Stimulated activated CD4-positive, alpha-beta T cell treated with anti-CD3 and anti-CD28 coated beads, Interleukin-4, amount 100 ng/mL, for 1 hour (primary cell): Measurements from ENCODE around the gene CSNK1D.

Experiments used
- DNase-seq: peaks from one replicate; pipeline ENCODE4 v3.0.0-alpha.2; 2020

CSNK1D gene

DNA sequence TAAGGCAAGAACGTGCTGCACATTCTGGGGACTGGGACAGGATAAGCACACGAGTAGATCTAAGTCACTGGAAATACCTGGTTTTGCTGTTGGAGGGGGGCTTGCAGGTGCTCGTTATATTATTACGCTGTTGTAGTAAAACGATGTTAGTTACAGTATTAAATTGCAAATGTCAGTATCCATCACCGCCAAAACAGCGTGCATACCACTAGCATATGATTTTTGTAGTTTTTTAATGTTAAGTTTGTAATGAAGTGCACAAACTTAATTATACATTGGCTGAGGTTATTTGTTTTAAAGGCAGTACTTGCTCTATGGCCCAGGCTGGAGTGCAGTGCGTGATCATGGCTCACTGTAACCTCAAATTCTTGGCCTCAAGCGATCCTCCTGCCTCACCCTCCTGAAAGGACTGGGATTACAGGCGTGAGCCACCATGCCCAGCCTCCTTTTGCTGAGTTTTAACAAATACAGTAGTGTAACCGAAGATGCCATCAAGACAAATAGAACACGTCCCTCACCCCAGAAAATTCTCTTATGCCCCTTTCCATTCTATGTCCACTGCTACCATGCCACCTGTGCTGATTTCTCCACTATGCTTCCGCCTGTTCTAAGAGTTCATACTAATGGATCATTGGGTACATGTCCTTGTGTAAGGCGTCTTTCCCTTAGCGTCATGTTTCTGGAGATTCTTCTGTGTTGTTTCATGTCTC is 20.7 kb upstream of the CSNK1D start:
- DNase-seq, result no peak

DNA sequence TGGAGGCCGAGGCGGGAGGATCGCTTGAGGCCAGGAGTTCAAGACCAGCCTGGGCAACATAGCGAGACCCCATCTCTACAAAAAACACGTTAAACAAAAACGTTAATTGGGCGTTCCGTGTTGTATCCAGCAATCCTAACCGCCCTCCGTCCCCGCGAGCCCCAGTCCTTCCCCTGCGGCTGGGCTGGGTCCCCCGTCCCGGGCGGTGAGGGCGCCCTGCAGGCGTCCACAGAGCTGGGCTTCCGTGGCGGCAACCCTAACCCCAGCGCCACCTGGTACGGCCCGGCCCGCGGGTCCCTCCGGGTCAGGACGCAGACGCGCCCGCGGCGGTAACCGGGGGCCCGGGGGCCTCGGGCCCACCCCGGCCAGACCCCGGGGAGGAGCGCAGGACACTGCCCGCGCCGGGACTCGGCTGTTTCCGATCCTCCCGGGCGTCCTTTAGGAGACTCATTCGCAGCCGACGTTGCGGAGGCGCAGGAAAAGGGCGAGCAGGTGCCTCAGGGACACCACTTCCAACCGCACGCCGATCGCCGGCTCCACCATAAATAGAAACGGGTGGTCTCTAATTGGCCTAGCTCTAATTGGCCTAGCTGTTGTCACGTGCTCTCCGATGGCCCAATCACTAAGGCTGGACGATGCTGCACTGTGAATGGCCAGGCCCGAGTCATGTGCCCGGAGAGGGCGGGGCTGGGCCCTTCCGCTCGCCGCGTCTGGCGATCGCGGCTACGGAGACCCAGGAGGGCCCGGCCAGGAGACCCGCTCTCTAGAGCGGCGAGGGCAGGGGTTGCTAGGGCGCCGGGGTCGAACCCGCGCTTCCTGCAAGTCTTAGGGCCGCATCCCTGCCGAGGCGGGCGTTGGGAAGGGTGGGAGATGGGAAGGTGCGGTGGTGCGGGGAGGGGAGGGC is 19.0 kb upstream of the CSNK1D start:
- peak; percentile 90 for DNase-seq

DNA sequence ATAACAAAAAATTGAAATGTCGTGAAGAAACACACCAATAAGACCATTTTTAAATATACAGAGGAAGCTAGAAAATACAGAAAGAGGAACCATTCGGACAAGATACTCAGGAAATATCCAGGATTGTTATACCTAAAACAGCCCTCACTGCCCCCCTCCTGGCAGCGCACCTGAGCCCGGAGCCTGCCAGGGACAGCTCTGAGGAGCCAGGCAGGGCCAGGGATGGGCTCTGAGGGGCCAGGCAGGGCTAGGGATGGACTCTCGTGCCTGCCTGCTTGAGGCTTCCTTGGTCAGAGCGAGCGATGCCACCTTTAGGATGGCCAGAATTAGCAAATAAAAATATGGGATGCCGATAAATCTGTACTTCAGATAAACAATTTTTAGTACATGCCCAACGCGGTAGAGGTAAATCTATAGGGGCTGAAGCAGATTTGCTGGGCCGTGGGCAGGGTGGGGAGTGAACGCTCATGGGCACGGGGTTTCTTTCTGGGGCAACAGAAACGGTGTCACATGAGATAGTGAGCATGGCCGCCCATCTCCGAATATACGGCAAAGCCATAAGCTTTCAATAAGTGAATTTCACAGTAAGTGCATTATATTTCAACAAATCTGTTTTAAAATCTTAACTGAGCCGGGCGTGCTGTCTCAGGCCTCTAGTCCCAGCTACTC is 18.2 kb upstream of the CSNK1D start:
- no peak for DNase-seq

DNA sequence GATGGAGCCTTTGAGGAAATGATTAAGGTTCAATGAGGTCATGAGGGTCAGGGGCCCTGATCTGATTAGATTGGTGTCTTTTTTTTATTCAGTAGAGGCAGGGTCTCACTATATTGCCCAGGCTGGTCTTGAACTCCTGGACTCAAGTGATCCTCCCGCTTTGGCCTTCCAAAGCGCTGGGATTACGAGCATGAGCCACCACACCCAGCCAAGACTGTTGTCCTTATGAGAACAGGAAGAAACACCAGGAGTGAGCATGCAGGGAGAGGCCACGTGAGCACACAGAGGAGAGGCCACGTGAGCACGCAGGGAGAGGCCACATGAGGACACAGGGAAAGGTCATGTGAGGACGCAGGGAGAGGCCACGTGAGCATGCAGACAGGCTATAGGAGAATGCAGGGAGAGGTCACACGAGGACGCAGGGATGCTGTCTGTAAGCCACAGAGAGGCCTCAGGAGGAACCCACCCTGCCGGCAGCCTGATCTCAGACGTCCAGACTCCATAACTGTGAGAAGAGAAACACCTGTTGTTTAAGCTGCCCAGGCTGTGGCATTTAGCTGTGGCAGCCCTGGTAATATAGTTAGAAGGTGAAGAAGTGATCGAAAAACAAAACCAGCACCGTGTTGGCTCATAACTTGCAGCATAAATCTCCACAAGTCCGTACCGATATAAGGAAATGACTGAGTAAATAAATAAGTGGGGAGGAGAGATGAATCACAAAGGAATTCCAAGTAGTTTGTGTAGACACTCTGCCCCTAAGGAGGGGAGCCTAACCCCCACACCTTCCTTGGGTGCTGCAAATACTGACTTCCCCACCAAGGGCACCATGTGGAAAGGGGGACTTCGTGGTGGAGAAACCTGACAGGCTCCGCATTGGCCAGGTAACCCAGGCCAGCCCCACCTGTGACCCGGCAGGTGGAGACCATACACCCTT is 14.6 kb upstream of the CSNK1D start:
- no peak for DNase-seq

DNA sequence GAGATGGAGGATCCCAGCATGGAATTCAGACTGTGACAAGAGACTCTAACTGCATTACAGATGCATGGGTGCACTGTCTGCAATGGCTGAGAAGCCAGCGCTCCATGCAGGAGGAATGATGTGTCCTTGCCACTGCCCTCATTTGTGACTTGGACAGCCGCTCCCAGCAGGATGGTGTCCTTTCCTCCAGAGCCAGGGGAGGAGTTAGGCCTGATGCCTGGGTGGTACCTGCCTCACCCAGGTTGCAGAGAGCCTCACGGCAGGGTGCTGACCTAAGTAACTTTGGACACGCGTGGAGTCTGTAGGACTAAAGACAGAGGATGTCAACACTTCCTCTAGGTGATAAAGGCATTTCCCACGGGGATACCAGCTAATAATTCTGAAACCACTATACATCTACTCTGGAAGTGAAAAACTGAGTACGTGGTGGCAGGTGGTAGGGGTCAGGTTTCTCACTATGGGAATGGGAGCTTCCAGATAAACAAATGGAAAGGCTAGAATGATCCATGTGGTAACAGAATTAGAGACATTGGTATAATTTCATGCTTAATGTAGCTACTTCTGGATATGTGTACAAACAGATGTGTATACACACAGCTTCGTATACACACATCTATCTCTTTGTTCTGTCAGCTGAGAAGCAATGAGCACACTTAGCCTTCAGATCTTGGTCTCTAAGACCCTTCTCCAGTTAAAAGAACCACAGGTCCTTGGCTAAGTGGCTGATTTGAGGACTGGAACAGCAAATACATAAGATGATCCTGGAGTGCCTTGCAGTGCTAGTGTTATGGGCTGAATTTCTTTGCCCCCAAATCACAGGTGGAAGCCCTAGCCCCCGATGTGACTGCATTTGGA is 13.7 kb upstream of the CSNK1D start:
- DNase-seq, result no peak

DNA sequence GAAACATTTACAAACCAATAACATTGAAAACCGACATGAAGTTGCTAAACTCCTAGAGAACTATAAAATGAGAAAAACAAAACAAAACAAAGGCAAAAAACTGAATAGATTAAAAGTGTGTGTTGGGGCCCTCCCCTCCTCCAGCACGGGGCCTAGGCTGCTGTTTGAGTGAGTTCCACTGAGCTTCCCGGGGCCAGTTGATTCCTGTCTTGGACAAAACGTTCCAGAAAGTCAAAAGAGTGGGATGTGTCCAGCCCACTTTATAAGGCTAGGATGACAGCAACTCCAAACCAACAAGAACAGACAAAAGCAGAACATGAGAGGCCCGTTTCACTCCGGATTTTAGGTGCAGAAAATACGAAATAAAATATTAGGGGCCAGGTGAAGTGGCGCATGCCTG is 11.6 kb upstream of the CSNK1D start:
- DNase-seq, result no peak

DNA sequence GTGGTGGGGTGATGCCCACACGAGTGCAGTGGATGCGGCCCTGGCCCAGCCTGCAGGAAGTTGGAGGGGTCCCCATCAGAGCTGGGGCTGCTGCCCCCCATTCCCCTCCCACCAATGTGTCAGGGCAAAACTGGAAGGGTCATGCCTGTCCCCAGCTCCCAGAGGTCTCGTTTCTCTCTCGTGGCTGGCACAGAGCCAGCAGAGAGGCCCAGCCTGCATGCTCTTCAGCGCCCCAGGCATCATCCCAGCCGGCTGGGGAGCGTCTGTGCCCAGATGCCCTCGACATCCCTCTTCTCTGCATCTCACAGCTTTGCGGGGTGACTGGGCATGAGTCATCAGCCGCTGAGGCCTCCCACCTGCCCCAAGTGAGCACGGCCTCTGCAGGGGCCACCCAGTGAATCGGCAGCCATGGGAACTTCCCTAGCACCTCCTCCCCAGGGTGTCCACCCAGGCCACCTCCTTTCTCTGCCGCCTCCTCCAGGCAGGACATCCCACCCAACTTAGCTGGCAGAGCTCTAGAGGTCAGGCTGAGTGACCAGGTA is 9.8 kb upstream of the CSNK1D start:
- DNase-seq, result peak; percentile 53

DNA sequence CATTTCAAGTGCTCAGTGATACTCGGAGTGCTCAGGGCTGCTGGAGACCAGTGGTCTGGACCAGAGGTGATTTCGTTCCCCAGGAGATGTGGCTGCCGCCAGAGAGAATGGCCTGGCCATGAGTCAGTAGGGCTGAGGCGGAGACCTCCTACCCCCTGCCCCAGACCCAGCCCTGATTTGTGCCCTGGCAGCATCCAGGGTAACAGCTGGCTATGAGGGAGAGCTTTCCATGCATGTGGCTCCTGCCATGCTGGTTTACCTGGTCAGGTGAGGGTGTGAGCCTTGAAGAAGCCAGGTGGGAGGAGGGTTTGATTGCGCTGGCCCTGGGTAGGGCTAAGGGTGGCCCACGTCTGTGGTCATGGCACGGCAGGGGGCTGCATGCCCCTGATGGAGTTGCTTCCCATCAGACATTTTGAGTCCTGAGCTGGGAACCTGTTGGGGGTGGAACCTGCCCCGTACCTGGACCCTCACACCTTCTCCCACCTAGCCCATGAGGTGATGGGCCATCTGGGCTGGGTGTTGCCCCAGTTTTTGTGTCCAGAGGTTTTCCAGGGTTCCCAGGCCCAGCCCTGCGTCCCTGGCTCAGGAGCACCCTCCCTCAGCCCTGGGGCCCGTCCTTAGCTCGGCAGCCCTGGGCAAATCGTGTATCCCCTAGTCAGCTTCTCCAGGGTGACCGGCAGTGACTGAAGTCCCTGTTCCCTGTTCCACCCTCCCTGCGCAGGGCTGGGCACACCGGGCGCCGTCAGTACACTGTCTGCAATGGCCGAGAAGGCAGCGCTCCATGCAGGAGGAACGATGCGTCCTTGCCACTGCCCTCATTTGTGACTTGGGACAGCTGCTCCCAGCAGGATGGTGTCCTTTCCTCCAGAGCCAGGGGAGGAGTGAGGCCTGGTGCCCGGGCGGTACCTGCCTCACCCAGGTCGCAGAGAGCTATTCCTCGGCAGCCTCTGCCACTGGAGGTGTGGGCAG is 9.0 kb upstream of the CSNK1D start:
- DNase-seq, result no peak

DNA sequence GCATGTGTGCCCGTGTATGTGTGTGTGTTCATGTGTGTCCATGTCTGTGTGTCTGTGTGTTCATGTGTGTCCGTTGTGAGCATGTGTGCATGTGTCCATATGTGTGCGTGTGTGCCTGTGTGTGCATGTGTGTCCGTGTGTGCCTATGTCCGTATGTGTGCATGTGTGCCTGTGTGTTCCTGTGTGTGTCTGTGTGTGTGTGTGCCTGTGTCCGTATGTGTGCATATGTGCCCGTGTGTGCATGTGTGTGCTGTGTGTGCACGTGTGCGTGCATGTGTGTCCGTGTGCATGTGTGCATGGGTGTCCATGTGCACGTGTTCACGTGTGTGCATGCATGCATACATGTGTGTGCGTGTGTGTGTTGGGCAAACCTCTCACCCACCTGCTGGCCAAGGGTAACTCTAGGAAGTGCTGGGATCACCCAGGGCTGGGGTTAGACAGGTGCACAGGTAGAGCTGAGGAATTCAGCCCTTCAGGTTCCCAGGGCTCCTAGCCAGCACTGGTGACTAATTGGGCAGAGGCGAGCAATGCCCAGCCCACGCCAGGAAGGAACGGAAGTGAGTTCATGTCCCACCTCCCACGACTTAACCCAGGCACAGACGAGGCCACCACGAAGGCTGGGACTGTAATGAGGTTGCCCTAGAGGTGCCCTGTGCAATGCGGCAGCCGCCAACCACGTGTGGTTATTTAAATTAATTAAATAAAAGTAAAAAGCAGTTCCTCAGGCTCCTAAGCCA is 8.2 kb upstream of the CSNK1D start:
- peak; percentile 60 for DNase-seq

DNA sequence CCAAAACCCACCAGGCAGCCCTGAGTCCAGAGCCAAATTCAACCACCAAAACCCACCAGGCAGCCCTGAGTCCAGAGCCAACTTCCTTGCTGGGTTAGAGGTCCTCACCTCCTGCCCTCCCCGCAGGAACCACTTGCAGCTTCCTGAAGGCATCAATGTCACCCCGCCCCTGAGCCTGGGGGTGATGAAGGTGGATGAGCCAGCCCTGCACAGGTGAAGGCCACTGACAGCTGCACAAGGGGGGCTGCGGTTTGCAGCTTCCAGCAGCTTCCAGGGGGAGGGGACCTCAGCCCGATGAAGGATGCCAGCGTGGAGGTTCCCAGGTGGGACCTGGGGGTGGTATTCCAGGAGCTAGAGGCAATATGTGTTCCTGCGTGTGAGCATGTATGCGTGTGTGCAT is 7.6 kb upstream of the CSNK1D start:
- no peak for DNase-seq

DNA sequence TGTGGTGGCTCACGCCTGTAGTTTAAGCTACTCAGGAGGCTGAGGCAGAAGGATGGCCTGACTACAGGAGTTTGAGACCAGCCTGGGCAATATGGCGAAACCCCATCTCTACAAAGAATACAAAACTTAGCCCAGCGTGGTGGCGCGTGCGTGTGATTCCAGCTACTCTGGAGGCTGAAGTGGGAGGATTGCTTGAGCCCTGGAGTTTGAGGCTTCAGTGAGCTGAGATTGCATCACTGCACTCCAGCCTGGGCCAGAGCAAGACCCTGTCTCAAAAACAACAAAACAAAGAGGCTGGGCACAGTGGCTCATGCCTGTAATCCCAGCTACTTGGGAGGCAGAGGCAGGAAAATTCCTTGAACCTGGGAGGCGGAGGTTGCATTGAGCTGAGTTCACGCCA is 7.0 kb upstream of the CSNK1D start:
- DNase-seq, result no peak

DNA sequence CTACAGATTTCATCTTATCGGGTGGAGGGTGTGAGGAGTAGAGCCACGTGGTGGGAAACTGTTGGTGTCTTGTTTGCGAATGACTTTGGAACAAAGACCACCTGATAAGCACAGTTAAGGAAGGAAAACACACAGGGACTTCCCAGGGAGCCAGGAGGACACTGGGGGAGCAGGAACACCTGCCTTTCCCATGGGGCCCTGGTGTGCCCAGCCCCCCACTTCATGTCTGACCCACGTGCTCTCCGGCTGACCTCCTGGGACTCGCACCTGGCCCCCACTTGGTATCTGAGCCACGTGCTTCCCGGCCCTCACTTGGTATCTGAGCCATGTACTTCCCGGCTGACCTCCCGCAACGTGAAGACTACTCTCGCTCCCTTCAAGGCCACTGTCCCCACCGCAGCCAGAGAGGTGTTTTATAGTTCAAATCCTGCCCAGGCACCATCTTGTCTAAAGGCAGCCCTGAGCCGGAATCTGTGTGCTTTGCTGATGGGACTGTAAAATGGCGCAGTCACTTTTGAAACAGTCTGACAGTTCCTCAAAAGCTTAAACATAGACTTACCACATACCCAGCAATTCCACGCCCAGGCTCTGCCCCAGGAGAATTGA is 5.4 kb upstream of the CSNK1D start:
- DNase-seq, result no peak

DNA sequence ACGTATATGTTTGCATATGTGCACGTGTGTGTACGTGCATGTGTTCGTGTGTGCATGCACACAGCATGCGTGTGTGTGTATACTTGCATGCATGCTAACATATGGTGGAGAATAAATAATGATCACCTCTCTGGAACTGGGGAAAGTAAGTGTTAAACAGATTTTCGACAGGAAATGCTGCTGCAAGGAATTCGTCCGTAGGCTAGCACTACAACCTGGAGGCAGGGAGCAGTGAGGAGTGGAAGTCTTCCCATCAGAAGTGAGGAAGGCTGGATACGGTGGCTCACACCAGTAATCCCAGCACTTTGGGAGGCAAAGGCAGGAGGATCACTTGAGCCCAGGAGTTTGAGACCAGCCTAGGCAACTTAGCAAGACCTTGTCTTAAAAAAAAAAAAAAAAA is 4.8 kb upstream of the CSNK1D start:
- DNase-seq, result no peak

DNA sequence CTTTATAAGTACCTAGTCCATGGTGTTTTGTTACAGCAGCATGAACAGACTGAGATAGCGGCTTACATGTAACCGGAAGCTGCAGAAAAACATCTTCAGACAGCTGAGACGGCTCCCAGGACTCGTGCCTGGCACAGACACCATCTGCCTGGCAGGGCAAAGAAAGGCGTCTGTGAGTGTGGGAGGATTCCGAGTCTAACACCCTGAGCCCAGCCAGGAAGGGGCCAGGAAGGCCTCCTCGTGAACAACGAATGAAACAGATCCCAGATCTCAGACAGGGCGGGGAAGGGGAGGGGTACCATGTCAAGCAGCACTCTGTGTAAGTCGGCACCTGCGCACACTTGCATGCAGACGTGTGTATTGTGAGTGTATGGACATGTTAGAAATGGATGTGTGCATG is 4.4 kb upstream of the CSNK1D start:
- DNase-seq, result no peak

DNA sequence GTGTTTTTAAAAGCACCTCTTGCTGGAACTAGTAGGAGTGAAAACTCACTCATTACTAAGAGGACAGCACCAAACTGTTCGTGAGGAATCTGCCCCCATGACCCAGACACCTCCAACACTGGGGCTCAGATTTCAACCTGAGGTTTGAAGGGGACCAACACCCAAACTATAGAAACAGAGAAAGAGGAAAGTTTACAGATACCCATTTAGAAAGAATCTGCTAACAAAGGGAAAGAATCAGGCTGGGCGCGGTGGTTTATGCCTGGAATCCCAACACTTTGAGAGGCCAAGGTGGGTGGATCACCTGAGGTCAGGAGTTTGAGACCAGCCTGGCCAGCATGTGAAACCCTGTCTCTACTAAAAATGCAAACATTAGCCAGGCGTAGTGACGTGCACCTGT is 3.4 kb upstream of the CSNK1D start:
- no peak for DNase-seq

DNA sequence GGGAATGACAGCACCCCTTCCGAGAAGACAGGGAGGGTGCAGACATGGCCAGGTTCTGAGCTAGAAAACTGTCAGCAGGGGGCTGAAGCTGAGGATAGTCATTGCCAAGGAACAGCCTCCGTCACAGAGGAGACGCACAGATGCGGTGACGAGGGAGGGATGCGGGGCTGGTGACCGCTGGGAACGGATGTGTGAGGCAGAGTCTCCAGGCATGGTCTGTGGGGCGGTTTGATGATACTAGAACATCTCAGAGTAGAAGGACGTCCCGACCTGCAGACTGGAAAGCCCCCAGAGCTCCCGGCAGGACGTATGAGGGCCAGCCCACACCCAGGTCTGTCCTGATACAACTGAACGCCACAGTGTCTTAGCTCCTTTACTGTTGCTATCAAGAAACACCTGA is 1.8 kb upstream of the CSNK1D start:
- DNase-seq, result no peak

DNA sequence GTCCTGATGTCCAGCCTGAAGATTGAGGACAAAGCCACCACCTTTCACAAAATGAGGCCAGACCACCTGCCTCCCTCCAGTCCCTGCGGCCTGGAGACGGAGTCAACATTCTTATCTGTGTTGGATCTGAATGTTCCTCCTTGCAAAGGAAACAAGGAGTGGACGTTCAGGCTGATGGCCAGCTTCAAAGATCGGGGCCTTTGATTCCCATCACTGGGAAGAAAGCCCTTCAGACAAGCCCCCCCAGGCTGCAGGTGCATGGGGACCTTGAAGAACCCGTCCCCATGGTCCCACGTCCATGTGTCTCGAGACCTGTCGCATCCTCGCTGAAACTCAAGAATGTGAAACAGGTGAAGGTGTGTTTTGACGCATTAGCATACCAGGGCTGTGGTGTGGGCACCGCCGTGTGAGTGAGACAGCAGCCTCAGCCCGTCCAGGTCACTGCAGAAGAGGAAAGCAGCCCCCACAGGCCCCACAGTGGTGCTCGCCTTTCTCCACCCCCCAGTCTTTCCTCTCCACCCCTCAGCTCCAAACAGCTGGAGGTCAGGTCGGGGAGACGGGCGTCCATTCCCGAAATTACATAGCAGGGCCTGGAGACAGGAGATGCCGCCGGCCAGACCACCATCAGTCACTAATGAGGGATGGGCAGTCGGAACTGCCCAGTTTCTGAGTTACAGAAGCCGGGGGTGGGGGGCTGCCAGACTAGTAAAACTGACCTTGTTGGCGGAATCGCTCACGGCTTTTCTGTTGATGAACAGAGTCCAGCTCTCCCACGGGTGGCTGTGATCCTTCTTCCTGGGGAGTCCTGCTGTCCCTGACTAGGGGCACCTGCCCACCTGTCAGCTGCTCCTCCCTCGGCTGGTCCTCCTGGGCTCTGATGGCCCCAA is 877 bp upstream of the CSNK1D start:
- no peak for DNase-seq
